GM19099 (cell line): ENCODE measurements around the gene GLIS1.

Experiments
- POLR2A ChIP-seq: IDR thresholded peaks from 3 replicates; pipeline ENCODE4 v1.6.1; 2011; ENCODE audit warnings: low read depth; ENCODE audit not compliant: insufficient read length; ENCODE audit errors: extremely low read depth

Gene GLIS1

GRCh38 chr1:53583868-53584776 lies 154.8 kb downstream of the GLIS1 start:
- TF ChIP-seq POLR2A, result no peak

- TF ChIP-seq POLR2A, result no peak
Observed at GRCh38 chr1:53583021-53583867, 155.7 kb downstream of the GLIS1 start.

DNA sequence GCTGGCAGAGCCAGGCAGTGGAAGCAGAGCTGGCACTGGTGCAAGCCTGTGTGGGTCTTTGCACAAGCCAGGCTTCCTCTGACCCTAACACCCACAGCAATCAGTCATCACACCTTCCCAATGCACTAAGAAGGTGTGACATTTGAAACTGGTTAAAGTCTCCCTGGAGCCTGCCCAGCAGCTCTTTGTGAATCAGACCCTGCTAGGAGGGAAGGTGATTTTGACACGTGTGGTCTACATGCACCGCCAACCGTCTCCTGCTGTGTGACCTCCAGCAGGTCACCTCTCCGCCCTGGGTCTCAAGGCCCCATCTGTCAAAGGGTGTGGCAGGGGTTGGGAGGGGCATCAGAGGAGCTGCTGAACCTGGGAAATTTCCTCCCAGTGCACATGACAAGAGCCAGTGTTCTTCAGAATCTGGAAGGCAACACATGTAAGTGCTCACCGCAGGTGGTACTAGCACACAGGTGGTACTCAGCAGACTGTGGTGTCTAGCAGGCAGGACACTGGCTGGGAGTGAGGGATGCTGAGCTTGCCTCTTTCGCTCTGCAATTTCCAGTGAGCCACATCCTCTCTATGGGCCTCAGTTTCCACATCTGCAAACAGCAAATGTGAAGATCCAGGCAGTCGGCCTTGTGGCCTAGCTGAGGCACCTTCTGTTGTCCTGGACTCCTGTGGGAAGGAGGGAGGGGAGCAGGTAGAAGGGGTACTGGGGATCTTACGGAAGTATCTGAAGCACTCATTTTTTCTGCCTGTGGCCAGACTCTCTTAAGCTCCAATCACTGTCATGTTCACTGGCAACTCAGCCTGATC lies 156.5 kb downstream of the GLIS1 start:
- TF ChIP-seq POLR2A, result no peak

DNA sequence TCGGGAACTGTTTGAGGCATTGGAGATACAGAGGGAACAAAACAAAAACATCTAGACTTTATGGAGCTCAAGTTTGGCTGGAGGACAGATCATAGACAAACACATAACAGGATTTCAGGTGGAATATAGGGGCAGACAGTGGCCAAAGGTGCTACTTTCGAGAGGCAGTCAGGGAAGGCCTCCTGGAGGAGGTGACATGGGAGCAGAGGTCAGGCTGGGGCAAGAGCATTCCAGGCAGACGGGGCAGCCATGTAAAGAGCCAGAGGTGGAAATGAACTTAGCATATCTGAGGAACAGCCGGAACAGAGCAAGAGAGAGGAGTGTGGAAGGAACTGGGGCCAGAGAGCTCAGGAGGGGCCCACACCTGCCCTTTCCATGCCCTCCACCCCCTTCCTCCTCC lies 157.5 kb downstream of the GLIS1 start:
- TF ChIP-seq POLR2A, result no peak

DNA sequence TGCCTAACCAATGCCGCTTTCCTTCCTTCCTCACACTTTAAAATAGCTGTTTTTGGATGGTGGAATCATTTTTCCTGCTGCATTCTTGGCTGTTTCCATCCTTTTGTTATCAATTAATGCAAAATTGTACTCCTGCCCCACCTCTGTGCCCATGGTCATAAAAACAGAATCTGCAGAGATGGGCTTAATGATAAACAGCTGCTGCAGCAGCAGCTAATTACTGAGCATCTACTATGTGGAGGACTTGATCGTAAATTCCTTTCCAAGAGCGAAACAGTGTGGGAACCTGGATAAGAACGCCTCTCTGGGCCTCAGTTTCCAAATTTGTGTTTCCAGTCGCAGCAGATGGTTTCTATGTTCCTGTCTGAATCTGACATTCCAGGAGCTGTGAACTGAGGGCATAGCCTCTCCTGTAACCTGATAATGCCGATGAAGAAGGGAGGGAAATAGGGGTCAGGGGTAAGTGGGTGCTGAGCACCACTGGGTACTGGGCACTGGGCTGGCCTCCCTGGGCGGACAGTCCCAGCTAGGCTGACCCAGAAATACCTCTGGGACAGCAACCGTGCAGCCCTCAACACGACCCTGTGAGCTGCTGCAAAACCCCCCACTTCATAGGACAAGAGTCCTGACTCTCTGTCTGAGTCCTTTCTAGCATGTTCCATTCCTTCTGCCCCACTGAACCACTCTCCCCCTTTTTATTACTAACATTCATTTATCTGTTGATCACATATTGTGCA lies 158.1 kb downstream of the GLIS1 start:
- TF ChIP-seq POLR2A, result no peak

DNA sequence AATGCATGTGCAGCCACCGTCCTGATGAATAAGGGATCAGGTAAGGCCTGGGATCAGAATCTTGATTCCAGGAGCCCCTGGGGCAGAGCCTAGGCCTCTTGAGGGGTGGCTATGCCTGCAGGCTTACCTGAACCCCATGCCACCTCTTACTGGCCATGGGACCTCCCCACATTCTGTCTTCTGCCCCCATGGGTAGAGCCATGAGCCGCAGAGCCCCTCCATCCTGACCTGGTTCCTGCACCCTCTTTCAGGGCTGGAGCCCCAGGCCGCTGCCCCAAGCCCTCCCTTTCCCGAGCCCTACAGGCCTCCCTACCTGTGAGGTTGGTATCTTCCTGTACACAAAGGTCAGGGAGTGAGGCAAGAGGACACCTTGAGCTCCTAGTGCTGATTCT lies 159.0 kb downstream of the GLIS1 start:
- no peak for TF ChIP-seq POLR2A

DNA sequence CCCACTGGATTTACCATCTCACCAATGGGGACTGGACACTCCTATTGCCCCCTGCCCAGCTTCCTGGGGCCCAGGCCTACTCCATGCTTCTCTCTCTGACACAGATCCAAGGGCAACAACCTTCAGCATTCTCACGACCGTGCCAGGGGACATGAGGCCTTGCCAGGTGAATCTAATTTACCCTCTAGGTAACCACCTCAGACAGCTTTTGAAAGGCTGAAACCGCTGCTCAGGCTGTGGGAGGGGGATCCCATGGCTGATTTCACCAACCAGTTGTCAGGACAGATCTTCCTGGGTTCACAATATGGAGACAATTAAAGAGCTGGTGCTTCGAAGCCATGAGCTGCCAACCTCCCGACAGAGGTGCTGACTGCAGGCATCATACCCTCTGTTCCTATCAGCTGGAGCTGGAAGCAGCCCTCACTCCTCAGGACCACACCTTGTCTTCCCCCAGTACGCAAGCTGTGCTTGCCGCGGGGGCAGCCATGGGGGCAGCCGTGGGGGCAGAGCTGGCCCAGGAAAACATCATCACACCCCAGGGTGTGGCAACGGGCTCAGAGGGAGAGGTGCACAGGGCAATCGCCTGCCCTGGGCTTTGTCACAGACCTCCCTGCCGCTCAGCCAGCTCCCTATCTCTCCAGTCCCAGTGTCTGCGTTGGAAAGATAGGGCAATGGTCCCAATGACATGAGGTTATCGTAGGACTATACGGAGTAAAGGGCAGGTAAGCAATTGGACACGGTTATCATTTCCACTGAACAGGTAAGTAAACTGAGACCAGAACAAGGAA lies 159.5 kb downstream of the GLIS1 start:
- no peak for TF ChIP-seq POLR2A

DNA sequence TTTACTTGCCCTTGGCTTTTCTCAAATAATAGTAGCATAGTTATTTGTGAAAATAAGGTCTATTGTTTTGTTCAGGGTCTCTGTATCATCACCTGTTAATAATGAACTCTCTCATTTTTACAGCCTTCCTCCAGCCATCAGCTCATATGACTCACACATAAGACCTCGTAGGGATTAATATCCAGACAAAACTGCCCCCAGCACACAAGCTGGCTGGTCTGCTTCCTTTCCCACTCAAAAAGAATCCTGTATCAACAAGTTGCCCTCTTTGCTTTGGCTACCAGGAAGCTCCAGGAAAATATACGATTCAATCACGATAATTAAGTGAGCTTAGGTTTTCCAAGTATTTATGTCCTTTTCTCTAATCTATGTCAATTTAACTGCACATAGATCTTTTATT lies 160.6 kb downstream of the GLIS1 start:
- no peak for TF ChIP-seq POLR2A

DNA sequence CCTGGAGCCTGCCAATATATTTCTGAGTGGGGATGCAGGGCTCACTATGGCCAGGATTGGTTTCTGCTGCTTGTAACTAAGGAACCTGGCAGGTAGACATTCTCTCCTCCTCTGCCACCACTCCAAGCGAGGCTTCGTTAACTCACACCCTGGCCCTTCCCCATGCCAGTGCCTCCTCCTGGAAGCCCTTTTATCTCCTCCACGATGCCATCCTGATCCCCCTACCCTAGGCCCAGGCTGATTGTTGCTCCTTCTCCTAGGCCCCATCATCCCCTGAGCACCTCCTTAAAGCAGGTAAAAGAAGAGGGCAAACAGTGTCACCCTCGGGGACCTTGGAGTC lies 161.2 kb downstream of the GLIS1 start:
- TF ChIP-seq POLR2A, result no peak

GRCh38 chr1:53576866-53577760 lies 161.9 kb downstream of the GLIS1 start:
- no peak for TF ChIP-seq POLR2A

DNA sequence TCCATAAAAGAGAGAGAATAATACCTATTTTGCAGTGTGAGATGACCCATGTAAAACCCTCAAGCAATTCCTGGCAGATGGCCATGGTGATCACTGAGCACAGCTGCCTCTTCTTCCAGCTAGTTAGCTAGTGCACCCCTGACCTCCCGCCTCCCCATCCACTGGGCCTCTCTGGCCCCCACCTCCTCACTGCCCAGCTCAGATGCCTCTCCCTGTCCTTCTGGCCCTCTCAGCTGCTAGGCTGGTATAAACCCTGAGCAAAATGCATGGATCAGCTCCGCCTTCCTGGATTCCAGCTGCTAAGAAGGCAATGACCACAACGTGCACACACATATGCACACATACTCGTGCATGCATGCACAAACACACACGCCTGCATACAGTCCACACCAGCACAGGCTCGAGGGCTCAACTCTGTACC lies 162.6 kb downstream of the GLIS1 start:
- no peak for TF ChIP-seq POLR2A

DNA sequence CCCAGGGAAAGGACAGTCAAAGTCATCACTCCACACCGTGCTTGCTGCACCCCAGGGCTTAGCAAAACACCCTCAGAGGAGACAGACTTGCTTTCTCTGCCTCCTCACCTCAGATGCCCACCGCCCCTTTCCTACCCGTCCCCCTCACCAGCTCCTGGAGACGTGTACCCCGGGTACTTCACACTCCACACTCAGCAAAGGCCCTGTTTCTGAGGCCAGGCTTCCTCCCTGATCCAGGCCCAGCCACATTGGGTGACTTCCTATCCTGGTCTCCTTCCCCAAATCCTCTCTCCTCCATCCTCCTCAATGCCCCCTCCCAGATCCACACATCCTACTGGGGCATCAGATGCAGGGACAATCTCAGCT lies 163.0 kb downstream of the GLIS1 start:
- no peak for TF ChIP-seq POLR2A
